GM18526 (cell line): ENCODE results near the gene COLGALT1.

ENCODE experiments used
- POLR2A ChIP-seq: IDR thresholded peaks from 3 replicates; pipeline ENCODE4 v1.6.1; 2011; ENCODE audit not compliant: insufficient read length; ENCODE audit errors: extremely low read depth

The COLGALT1 gene

DNA sequence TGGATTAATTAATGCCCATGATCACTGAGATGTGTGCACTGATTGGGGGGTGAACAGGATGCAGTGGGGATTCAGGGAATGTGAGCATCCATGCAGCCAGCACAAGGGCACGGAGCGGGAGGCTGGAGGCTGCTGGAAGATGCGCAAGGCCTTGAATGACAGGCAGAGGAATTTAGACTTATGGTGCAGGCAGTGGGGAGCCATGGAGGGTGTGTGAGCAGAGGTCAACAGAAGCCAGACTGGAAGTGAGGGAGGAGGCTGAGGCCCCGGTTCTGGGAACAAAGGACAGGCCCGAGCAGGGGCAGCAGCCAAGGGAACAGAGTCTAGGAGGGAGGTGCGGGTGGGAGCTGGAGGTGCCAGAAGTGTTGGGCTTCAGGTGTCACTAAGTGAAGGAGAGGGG lies 7.3 kb upstream of the COLGALT1 start:
- no peak for TF ChIP-seq POLR2A

DNA sequence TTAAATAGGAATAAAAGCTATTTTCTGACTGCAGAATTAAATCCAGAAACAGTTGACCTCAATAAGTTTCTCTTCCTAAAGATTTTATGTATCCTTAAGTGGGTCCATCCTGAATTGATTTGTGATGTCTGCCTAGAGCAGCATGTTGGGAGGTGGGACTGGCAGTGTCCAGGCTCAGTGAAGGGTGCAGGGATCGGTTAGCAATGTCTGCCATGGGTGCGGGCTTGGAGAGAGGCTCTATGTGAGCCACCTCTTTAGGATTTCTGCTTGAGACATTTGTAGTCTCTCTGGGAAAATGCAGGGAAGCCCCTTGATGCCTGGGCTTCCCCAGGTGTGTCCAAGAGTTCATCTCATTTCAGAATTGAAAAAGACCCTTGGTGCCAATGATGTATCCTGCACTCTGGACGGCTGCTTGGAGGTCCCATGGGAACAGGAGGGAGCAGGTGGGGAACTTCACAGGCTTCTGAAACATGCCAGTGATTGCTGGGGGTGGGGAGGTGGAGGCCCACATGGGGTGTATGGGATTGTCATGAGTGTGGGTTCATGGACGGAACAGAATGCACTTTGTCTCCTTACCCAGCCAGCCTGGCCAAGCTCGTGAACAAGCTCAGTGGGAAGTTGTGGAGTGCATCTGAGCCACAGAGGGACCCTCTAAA lies 6.2 kb upstream of the COLGALT1 start:
- no peak for TF ChIP-seq POLR2A

DNA sequence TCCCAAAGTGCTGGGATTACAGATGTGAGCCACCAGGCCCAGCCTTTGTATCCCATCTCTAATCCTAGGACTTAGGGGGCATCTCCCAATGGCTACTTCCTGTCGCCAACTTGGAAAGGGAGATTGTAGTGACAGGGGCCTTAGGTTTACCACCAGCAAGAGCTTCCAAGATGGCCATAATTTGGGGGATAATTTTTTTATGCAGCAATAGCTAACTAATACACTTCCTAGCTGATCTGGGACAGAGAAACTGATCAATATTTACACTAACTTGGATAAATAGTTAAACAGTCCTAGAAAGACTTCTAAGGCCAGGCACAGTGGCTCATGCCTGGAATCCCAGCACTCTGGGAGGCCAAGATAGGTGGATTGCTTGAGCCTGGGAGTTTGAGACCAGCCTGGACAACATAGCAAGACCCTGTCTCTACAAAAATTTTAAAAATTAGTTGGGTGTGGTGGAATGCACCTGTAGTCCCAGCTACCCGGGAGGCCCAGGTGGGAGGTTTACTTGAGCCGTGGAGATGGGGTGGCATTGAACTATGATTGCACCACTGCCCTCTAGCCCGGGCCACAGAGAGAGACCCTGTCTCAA lies 5.3 kb upstream of the COLGALT1 start:
- TF ChIP-seq POLR2A, result no peak

DNA sequence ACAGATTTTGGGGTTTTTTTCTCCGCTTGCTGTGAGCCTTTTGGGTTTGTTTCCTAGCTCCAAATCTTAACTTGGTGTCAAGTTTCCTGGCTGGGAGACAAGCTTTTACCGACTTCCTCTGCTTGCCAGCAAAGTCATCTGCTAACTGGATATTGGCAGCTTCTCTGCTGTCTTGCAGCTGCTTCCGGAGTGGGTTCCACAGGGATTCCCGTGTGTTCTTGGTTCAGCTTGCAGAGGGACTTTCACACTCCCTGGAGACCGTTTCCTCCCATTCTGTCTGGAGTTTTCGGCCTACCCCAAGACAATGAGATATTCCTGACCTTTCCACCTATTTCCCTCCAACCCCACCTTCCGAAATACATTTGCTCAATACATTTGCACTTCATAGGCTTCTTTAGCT lies 2.2 kb upstream of the COLGALT1 start:
- TF ChIP-seq POLR2A, result no peak

DNA sequence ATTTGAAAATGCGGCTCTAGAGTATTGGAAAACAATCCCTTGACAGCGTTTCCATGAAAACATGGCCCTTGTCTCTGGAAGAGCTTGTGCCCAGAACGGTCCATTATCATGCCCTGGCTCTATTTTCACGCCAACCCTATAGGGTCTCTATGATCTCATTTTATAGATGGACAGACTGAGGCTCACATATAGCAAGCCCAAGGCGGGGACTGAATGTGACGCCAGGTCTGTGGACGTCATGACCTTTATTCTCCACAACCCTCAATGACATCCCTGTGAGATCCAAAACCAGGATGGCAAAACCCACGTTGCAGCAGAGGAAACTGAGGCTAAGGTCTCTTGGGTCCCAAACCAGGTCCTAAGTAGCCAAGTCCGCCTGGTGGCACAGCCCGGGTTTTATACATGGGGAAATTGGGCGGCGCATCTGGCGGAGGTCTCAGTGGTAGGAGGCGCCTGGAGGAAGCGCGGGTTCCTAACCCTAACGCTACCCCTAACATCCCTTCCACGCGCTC lies 425 bp upstream of the COLGALT1 start:
- no peak for TF ChIP-seq POLR2A

DNA sequence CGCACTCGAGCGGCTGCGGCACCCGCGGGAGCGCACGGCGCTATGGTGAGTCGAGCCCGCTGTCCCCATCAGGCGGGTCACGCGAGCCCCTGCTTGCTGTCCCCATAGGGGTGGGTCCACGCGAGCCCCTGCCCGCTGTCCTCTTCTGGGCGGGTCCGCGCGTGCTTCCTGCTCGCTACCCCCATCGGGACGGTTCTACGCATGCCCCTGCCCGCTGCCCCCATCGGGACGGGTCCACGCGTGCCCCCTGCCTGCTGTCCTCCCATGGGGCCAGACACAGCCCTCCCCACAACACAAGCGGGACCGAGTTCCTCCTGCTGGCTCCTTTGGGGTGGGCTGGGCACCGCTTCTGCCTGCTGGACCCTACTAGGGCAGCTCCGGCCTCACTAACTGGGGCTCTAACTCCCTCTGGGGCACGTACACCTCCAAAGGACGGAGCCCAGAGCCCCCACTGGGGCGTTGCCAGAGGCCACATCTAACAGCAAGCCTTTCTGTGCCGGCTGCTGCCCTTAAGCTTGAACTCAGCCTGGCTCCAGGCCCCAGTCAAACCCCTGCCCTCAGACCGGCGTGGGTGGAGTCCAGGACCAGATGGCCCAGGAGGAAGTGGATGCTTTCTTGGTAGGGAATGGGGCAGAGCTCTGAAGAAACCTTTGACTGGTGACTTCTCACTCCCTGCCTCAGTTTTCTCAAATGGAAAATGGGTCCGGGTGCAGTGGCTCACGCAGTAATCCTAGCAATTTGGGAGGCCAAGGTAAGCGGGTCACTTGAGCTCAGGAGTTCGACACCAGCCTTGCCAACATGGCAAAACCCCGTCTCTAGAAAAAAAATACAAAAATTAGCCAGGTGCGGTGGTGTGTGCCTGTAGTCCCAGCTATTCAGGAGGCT lies 722 bp downstream of the COLGALT1 start:
- no peak for TF ChIP-seq POLR2A

DNA sequence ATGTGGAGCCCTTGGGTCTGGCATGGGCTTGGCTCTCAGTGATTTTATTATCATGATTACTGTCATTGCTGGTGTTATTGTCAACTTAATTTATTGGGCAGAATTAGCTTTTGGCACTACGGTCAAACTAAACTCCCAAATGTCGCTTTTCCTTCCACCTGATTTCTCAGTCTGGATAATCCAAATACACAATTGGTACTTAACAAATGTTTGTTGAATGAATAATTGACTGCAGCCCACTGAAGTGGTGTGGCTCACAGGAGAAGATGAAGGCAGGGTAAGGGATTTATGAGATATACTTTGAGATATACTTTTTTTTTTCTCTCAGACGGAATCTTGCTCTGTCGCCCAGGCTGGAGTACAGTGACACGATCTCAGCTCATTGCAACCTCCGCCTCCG lies 1.5 kb downstream of the COLGALT1 start:
- TF ChIP-seq POLR2A, result no peak

DNA sequence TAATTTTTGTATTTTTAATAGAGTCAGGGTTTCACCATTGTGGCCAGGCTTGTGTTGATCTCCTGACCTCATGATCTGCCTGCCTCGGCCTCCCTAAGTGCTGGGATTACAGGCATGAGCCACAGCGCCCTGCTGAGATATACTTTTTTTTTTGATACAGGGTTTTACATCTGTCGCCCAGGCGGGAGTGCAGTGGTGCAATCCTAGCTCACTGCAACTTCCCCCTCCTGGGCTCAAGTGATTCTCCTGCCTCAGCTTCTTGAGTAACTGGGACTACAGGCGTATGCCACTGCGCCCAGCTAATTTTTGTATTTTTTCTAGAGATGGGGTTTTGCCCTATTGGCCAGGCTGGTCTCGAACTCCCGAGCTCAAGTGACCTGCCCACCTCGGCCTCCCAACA lies 2.0 kb downstream of the COLGALT1 start:
- no peak for TF ChIP-seq POLR2A

DNA sequence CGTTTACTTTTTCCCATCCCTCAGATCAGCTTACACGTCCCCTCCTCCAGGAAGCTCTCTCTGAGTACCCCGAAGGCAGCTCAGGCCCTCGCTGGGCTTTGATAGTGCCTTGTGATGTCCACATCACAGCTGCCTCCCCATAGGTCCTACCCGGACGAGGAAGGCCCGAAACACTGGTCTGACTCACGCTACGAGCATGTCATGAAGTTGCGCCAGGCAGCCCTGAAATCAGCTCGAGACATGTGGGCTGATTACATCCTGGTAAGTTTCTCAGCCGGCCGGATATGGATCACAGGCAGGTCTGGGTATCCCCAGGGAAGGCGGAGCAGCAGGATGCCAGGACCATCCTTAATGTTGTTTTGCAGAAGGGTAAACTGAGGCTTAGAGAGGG lies 4.8 kb downstream of the COLGALT1 start:
- no peak for TF ChIP-seq POLR2A

DNA sequence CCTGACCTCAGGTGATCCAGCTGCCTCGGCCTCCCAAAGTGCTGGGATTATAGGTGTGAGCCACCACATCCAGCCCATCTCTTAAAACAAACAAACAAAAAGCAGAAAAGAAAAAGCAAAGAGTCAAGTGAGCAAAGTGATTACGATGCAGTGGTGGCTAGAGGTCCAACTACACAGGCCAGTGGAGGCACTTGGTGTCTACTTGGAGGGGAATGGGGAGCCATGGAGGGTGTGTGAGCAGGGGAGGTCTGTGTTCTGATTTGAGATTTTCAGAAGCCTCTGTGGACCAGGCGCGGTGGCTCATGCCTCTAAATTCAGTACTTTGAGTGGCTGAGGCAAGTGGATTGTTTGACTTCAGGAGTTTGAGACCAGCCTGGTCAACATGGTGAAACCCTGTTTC lies 6.6 kb downstream of the COLGALT1 start:
- no peak for TF ChIP-seq POLR2A

DNA sequence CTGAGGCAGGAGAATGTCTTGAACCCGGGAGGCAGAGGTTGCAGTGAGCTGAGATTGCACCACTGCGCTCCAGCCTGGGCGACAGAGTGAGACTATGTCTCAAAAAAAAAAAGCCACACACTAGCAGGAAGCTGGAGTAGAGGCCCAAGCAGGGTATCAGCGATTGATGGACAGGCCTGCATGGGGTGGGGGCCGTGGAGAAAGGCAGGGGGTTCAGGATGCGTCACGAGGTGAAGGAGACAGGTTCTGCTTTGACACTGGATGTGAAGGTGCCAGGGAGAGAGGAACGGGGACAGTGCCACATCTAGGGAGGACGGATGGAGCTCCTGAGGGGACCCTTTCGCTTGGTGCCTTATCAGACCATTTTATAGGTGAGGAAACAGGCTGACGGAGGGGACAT lies 7.1 kb downstream of the COLGALT1 start:
- no peak for TF ChIP-seq POLR2A

DNA sequence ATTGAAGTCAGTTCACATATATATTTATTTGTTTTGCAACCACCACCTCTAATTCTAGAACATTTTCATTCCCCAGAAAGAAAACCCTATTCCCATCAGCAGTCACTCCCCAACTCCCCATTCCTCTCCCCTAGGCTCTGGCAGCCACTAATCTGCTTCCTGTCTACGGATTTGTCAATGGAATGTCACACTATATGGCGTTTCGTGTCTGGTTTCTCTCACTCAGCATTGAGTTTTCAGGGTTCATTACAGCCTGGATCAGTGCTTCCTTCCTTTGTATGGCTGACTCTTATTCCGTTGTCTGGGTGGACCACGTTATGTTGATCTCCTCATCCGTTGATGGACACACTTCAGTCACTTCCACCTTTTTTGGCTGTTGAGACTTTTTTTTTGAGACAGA lies 9.3 kb downstream of the COLGALT1 start:
- no peak for TF ChIP-seq POLR2A

DNA sequence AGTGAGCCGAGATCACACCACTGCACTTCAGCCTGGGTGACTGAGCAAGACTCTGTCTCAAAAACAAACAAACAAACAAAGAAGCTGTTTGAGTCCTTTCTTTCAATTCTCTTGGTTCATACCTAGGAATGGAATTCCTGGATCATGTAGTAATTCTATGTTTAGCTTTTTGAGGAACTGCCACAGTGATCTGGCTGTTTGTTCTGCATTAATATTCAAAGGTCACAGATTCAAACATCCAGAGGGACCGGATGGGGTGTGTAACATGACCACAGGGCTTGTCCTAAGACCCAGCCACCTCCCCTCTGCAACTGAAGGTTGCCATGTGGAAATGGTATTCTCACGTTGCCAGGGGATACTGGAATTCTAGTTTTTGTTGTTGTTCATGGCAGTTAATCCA lies 10.2 kb downstream of the COLGALT1 start:
- no peak for TF ChIP-seq POLR2A

DNA sequence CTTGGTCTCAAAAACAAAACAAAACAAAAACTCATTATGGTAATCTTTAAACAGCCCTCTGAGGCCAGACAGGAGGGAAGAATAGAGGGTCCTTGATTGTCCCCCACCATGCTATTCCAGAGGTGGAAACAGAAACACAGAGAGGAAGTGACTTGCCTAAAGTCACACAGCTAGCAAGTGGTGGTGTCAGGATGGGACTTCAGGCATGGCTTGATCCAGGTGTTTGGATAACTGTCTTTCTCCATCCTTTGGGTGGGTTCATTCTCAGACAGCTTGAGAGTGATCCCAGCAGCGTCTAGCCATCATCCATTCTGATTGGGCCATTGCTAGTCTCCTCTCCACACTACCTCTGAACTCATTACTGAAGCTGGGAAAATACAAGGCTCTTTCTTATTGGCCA lies 12.5 kb downstream of the COLGALT1 start:
- TF ChIP-seq POLR2A, result no peak

DNA sequence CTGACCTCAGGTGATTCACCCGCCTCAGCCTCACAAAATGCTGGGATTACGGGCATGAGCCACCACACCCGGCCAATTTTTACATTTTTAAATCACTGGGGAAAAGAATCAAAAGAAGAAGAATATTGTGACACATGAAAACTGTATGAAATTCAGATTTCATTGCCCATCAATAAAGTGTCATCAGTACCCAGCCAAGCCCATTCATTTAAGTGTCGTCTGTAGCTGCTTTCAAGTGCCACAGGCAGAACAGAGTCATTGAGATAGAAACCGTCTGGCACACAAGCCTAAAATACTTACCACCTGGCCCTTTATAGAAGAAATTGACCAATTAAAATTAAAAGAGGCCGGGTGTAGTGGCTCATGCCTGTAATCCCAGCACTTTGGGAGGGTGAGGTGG lies 15.3 kb downstream of the COLGALT1 start:
- TF ChIP-seq POLR2A, result no peak

DNA sequence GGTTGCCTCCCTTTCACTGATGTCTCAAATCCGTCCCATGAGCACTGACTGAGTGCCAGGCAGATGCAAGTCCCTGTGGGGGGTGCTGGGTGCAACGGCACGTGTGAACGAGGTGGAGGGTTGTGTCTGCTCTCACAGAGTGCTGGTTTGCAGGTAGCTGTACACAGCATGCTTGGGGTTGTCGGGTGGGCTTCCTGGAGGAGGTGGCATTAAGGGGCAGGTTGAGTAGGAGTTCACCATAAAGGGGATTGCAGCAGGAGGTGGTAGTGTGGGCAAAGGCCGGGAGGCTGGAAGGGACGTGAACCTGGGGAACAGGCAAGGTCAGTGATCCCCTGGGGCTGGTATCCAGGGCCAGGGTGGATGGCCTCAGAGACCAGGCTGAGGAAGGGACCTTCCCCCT lies 17.2 kb downstream of the COLGALT1 start:
- no peak for TF ChIP-seq POLR2A
